Endothelial cell of hepatic sinusoid (primary cell): ENCODE results near the gene CST11.

Experiments
- in situ Hi-C: cut with HindIII; loops from 2 replicates; pipeline ENCODE4 v1.10.0; 2017; ENCODE audit warnings: low sequenced_read_pairs

The CST11 gene

DNA sequence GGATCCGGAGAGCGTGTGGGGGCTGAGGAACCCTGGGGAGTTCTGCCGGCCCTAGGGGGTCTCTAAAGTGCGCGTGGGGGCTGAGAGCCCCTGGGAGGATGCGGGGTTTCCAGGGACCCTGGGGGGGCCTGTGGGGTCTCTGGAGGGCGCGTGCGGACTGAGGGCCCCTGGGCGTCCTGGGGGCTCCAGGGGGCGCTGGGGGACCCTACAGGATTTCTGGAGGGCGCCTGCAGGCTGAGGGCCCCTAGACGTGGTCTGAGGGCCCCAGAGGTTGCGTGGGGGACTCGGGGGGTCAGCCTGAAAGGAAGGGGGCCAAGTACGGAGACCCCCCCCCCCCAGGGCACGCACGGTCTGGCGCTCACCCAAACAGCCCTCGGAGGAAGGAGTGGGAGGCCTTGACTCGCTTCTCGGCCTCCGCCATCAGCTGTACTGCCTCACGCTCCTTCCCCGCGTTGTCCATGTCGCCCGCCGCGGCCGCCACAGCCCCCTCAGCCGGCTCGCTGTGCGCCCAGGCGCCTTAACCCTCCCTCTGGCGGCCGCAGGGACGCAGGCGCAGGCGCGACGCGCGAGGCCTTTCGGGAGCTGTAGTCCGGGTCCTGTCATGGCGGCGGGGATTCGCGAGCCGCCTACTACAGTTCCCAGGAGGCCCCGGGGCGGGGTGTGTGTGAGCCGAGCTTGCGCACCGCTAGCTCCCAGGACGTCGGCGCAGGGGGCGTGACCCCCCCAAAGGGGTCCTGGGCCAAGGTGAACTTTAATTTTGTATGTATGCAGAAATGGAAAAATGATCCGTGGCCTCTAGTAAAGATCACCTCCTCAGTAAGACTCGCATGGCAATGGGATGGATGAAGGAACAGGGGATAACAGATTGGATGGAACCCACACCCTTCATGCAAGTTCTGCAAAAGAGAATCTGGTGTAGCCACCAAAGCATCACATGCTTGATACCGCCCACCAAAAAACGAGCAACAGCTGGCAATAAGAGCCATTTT lies 31.4 kb downstream of the CST11 start, which contains the start of gene NAPB:
Gene NAPB, minus strand, starts transcription at position 546 of the 989 bp plus-strand sequence. Its CDS starts 86 bp downstream, at position 460.
- in situ Hi-C loops = no loop called here

DNA sequence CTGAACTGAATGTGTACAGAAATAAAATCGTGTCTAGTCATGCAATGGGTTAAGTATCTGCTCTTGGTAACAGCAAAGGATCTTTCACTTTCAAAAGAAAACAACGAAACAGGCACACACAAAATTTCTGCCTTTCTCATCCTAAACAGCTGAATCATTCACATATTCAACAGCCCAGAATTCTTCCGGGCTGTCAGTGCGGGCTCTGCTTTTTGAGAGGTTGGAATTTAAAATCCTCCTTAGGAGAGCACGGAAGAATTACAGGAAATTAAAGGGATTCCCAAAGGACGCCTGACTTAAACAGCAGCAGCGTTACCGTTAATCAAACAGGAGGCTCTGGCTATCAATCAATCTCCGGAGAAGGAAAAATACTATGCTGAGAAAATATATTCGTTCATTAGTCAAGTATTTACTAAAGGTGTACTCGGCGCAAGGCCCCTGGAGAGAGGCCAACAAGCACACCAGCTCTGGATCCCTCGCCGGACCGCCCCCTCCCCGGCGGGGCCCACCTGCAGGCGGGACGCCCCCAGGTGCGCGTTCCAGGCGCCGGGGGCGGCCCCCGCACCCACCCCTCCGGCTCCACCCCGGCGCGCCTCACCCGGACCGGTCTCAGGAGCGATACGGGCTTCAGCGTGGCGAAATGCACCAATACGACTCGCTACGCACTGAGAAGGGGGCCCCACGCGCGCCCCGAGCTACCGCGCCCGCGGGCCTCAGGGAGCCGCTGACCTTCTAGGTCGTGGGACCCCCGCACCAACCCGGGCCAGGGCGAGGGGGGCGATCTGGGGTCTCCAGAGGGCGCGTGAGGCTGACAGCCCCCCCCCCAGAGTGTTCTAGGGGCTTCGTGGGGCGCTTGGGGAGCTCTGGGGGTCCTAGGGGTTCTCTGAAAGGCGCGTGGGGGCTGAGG lies 32.4 kb downstream of the CST11 start:
- in situ Hi-C loops = loop anchor here (5.0 kb wide), 1 partner anchor 48 kb away; no protein-coding TSS in a partner anchor

DNA sequence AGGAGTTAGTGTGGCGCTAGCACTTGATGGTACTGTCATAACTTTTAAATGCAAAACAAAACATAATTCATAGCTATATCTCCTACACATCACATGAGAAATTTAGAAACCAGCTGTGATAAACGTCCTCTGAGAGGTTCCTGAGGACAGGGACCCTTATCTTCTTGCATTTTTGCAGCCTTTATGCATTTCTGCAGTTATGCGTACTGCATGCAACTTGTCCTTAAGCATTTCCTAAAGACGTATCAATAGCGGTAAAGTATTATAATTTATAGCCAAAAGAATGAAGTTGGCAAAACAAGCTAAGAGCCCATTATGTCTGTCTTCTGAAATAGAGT lies 33.0 kb downstream of the CST11 start:
- in situ Hi-C loops = loop anchor here (5.0 kb wide), 1 partner anchor 47 kb away; no protein-coding TSS in a partner anchor

DNA sequence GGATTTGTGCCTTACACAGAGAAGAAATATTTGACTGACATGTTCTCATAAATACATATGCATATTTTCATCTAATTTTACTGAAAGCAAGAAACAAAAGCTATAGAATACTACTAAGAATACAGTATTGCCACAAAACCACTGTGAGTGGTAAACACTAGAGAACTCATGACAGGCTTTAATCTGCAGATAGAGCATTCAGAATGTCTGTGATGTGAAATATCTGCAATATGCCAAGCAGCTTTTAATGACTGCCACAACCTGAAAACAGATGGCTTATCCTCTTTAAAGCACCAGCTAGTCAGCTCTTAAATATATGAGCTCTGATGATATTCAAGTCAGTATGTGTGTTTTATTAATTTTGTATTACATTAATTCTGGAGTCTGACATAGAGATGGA lies 34.8 kb downstream of the CST11 start:
- in situ Hi-C loops = loop anchor here (5.0 kb wide), 1 partner anchor 46 kb away; no protein-coding TSS in a partner anchor

DNA sequence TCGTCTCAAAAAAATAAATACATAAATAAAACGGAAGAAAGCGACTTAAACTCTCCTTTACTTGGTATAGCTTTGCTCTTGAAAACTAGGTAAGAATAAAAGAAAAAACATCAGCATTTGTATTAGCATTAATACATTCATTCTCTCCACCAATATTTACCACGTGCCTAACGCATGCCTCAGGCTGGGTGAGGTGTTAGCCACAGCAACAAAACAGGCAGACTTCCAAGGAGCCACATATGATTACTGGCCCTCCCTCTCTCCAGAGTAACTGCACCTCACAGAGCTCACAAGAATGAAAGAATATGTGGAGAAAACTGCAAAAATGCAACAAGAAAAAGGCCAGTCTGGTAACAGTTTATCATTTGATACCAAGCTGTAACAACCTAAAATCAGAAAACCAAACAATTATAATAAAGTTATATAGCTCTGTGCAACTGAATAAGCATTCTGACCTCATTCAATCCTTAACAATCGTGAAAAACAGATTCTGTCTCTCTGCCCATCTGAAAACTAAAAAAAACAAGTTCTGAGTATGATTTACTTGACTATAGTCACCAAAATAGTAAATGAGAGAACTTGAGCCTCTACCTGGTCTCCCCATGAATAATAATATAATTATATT lies 36.6 kb downstream of the CST11 start:
- in situ Hi-C loops = loop anchor here (5.0 kb wide), 1 partner anchor 44 kb away; no protein-coding TSS in a partner anchor

DNA sequence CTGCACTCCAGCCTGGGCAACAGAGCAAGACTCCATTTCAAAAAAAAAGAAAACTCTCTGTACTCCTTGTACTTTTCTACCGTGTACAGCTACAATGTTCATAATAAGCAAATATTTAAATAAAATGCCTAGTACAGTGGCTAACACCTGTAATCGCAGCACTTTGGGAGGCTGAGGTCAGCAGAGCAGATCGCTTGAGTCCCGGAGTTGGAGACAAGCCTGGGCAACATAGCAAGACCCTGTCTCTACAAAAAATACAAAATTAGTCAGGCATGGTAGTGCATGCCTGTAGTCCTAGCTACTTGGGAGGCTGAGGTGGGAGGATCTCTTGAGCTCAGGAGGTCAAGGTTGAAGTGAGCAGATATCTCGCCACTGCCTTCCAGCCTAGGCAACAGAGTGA lies 37.1 kb downstream of the CST11 start:
- in situ Hi-C loops = loop anchor here (5.0 kb wide), 1 partner anchor 43 kb away; no protein-coding TSS in a partner anchor

DNA sequence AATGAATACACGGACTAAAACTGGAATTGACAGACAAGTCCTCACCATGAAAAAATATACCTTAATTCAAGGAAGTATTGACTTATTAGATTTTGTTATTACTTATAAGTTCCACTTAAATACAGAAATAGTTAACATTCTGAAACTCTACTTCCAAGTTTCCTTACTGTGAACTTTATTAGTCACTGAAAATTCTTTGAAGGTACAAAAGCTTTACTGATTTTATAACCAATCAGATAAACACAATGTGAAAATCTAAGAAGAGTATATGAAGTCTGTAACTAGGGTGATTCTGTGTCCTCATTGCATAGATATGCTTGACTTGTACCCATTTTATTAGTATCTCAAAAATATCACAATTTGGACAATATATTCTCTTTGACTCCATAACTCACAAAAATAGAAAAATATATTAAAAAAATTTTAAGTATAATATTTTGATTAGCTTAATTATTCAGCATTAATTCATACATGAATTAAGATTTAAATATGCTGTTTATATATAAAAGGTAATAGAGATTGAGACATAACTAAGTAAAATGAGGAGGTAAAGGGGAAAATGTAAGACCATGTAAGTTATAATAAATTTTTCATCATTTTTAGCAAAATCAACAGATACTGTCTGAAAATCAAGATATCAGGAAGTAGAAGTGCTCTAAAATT lies 38.0 kb downstream of the CST11 start:
- in situ Hi-C loops = loop anchor here (5.0 kb wide), 1 partner anchor 42 kb away; no protein-coding TSS in a partner anchor

DNA sequence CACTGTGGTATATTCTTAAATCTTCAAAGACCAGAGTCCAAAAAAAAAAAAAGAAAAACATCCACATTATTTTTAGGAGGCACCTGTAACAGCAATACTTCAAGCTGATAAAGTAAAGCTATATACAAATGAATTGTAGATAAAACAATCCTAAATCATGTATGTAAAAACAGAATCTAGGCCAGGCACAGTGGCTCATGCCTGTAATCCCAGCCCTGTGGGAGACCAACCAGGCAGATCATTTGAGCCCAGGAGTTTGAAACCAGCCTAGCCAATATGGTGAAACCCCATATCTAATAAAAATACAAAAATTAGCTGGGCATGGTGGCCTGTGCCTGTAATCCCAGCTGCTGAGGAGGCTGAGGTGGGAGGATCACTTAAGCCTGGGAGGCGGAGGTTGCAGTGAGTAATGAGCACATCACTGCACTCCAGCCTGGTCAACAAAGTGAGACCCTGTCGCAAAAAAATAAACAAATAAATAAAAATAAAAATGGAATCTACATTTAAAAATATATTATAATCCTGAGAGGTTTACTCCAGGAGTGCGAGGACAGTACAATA lies 38.7 kb downstream of the CST11 start:
- in situ Hi-C loops = no loop called here

DNA sequence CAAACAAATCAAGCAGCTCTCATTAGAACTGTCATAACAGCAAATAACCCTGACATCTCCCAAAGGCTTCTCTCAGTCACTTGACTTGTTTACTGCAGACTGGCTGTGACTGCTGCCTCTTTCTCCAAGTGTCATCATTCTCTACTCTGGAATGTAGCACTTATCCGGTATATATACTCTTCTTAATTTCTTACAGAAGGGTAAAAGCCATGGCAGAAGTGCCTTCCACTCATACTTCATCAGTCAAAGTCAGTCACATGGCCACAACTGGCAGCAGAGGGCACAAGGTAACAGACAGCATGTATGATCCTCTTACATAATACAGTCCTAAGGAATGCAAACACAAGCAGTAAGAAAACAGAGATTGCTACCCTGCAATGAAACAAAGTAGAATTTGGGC lies 40.6 kb downstream of the CST11 start:
- in situ Hi-C loops = no loop called here

DNA sequence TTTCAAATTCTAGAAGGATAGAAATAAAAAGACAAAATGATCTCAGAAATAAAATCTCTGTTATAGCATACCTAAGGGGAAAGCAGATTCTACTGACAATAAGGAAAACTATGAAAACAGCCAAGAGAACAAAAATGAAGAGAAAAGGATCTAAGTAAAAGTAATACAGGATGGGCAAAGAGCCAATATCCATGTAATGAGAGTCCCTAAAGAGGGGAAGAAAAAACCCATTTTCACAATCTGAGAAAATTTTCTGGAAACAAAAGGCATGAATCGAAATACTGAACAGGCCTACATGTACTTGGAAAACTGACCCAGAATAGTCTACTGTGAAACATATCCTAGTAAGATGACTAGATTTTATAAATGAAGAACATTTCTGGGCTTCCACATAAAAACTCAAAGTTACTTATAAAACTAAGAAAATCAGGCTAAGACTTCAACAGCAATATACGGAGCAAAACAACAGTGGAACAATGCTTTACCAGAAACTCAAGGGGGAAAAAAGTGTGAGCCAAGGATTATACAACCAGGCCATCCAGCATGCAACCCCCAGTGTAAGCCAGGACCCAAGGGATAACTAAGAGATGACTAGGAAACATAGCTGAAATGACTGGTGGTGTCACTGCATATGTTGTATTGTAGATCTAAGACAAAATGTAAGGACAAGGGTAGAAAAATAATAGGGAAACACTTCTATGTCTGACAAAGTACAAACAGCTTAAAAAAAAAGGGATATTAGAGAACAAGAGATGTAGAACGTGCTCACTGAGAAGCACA lies 41.6 kb downstream of the CST11 start:
- in situ Hi-C loops = no loop called here

DNA sequence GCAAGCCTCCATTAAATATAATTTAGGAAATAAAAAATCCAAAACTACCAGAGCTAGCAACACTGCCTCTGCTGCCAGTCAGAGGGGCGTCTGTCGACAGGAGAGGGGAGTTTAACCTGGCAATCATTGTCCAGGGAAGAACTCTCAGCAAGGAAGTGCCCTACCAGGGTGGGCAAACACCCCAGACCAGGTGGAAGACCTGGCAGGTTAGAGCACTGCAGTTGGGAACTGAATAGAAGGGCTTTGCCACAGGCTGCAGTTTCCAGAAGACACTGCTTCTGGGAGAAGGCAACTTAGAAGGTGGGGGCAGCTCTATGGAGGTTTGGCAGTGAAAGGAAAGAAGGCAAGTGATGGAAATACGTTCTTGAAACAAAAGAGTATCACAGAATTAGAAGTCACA lies 42.9 kb downstream of the CST11 start:
- in situ Hi-C loops = no loop called here

DNA sequence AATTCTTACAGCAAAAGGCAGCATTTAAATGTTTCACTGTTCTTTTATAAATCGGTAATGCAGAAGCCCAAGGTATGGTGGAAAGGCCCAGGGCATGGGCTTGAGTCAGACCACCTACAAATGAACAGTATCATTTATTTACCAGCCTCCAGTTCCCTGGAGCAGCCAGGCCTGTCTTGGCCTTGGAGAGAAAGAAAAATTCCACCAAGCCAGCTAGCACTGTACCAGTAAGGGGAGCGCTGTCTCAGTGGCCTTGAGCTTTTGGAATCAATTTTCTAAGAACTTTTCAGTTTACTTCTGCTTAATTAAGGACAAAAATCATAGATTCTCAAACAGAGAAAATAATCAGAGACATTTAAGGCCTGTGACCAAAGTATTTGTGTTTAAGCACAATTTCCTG lies 43.7 kb downstream of the CST11 start:
- in situ Hi-C loops = no loop called here

DNA sequence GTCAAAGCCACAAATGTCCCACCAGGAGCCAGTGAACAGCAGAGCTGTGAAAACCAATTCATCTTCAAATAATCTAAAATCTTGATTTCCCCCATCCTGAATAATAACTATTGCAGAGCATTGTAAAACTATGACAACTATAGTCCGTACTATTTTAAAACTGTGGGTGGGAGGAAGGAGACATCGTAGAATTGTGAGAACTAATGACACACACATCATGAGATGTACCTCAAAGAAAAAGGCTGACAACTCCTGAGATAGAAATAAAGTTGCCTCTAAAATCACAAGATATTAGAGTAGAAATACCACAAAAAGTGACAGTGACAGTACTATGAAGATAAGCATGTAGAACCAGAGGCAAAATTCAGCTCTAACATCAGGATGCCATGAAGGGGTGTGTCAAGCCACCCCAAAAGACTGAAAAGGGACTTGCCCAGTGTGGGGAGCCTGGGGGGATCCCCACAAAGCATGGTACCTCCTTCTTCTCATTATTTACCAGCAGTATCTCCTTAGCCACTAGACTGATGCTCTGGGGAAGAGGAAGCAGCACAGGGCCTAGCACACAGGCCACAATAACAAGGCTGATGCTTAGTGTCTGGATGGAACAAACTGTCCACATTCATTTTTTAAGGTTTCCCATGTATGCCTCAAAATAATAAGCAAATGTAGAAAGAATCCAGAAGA lies 44.8 kb downstream of the CST11 start:
- in situ Hi-C loops = no loop called here

DNA sequence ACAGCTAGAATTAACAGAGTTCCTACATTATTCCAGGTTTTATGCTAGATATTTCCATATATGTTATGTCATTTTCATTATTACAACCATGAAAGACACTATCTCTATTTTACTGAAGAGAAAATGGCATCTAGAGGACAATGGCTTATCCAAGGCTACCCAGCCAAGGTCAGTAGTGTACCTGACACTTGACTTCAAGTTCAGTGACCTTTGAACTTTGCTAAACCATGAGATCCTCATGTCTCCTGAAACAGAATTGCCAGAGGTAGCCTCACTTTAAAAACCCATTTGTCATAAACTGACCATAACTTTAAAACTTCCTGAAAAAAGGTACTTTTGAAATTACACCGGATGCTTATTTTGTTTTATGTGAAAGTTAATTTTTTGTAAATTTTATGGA lies 45.8 kb downstream of the CST11 start:
- in situ Hi-C loops = no loop called here

DNA sequence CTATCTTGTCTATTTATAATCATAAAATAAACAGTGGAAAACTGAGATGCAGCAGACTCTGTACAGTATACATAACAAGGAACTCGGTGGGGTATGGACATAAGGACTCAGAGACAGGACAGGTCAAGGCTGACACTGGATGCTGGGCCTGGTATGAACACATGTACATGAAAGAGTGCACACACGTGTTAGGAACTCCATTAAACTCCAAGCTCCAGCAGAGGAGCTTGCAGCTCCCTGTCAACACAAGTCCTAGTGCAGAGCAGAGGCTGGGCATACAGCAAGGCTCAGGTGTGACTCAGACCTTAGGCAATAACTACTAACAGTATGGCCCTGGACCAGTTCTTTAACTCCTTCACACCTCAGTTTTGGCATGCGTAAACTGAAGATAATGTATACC lies 48.5 kb downstream of the CST11 start:
- in situ Hi-C loops = no loop called here

DNA sequence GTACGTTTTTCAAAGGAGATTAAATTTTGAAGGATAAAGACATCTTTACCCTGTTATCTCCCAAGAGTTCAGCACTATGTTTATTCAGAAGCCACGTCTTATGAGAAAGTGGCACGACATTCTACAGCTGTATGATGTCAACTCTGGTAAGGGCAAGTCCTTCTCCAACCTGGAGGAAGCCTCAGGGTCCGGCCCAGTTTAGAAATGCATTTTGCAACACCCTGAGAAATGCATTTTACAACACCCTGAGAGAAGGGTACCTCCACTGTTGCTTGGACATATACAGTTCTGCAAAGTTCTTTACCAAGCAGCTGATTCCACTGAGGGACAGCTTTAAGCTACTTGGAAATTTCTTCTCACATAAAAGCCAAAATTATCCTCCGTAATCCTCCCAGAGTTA lies 48.9 kb downstream of the CST11 start:
- in situ Hi-C loops = no loop called here

DNA sequence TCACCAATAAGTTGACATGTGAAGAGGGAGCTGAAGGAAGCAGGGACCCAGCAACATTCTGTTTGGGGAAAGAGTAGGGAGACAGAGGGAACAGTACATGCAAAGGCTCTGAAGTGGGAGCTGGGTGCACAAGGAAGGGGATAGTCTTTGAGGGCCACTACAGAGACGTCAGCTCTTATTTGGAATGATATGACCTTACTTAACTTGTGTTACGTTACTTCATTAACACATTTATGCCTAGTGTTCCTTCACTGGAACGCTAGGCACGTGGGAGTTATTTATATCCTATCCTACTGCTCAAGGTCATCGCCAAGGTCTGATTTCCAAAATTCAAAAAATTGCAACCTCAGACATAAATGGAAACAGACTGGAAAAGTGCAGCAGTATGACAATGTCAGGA lies 51.6 kb downstream of the CST11 start:
- in situ Hi-C loops = no loop called here
